Gastroesophageal sphincter (tissue), 4 donors: ENCODE measurements around the gene PARP14. TPM values are rescaled to one million over a fixed set of nuclear protein-coding genes. Genes with fewer than 3 reads are reported as not detected.
"Not testable (repeated sequence)": the region's sequence is repeated elsewhere in the genome, so short reads cannot be mapped to it uniquely, and the experiment has no call there.

Experiments used
- ATAC-seq: fragments of 150-250 bp; one replicate; pipeline ENCODE4 v1.9.1; 2016; ENCODE audit warnings: mild to moderate bottlenecking, moderate library complexity
- H3K27ac ChIP-seq, 4 donors: fragments of 200-600 bp; sonication (generic) in 3 of 4; 1 replicate in 3 of 4; 2 replicates in 1 of 4; pipeline ENCODE4 v1.5.1; 2016 to 2019
- H3K27me3 ChIP-seq: fragments of 200-600 bp; sonication (generic); one replicate; pipeline ENCODE4 v1.5.1; 2019
- H3K36me3 ChIP-seq, 2 donors: fragments of 200-600 bp; sonication (generic); one replicate each; pipeline ENCODE4 v1.5.1; 2019; ENCODE audit warnings: control low read depth in 1 of 2
- H3K4me1 ChIP-seq, 3 donors: fragments of 200-600 bp; sonication (generic); 1 replicate in 2 of 3; 2 replicates in 1 of 3; pipeline ENCODE4 v1.5.1; 2016 to 2019; ENCODE audit warnings: control low read depth in 2 of 3
- H3K4me3 ChIP-seq, 2 donors: fragments of 200-600 bp; sonication (generic); one replicate each; pipeline ENCODE4 v1.5.1; 2019; ENCODE audit warnings: mild to moderate bottlenecking in 1 of 2, moderate library complexity in 1 of 2
- H3K9me3 ChIP-seq, 3 donors: fragments of 200-600 bp; sonication (generic); one replicate each; pipeline ENCODE4 v1.5.1; 2017 to 2019; ENCODE audit warnings: control low read depth in 2 of 3
- CTCF ChIP-seq, 4 experiments: fragments of 200-600 bp in 2 of 4; fragments of 450-650 bp in 2 of 4; sonication (generic) in 1 of 4; IDR thresholded peaks; one replicate each; pipeline ENCODE4 v1.5.1; 2017 to 2019; ENCODE audit warnings: antibody characterized with exemption in 4 of 4, mild to moderate bottlenecking in 2 of 4, moderate library complexity in 2 of 4
- EP300 ChIP-seq: sonication (generic); formaldehyde crosslinking; IDR thresholded peaks from one replicate; pipeline ENCODE4 v1.6.1; 2017; ENCODE audit warnings: antibody characterized with exemption, mild to moderate bottlenecking
- POLR2A ChIP-seq, 2 donors: fragments of 450-650 bp; IDR thresholded peaks; one replicate each; pipeline ENCODE4 v1.6.1; 2017; ENCODE audit warnings: antibody characterized with exemption in 2 of 2, mild to moderate bottlenecking in 2 of 2, moderate library complexity in 1 of 2
- POLR2AphosphoS5 ChIP-seq: sonication (generic); formaldehyde crosslinking; IDR thresholded peaks from one replicate; pipeline ENCODE4 v1.6.1; 2017; ENCODE audit warnings: antibody characterized with exemption
- WGBS, 2 donors: methylation state at CpG; one replicate each; pipeline ENCODE4 v1.1.5; 2018; ENCODE audit warnings: low coverage in 1 of 2; 5-methylcytosine and 5-hydroxymethylcytosine counted together
- total RNA-seq, 4 donors: library from RNA; depleted of rRNA; stranded (reverse); fragments of >200 nt; gene quantifications; one replicate each; pipeline ENCODE4 v1.1.0, GENCODE V29; 2016

Gene PARP14
- total RNA-seq, 4 donors from 2014 or later: 25.0 to 59.0 (median 35.0) TPM

GRCh38 chr3:122646146-122646988, 34.3 kb upstream of the PARP14 start:
- H3K36me3 ChIP-seq: no peaks in the 10 kb centered on the region
- H3K4me3 ChIP-seq: no peak overlapping the region
- H3K27ac ChIP-seq: no peak overlapping the region
- no peaks in the 10 kb centered on the region for H3K9me3 ChIP-seq
- ATAC-seq: no peak
- H3K4me1 ChIP-seq: no peaks in the 10 kb centered on the region
- TF ChIP-seq EP300 (no peak), POLR2A (IDR thresholded peaks at IDR 0.05) (no peak), POLR2AphosphoS5 (no peak), CTCF (IDR thresholded peaks at IDR 0.05) (no peak)
- no peaks in the 10 kb centered on the region for H3K27me3 ChIP-seq
- 51 to 71% methylated on average over 5 of the region's 5 CpGs for WGBS, 2 donors

GRCh38 chr3:122651233-122651907, 29.3 kb upstream of the PARP14 start:
- WGBS, 2 donors: 93% methylated on average over 3 of the region's 11 CpGs; no CpG with 5 or more reads in 1 of the 2 donors
- ATAC-seq: not testable (repeated sequence)

GRCh38 chr3:122651962-122652361, 28.7 kb upstream of the PARP14 start:
- 76 to 86% methylated on average over 4 to 6 of the region's 6 CpGs for WGBS, 2 donors
- H3K9me3 ChIP-seq, H3K27ac ChIP-seq, H3K4me1 ChIP-seq, H3K4me3 ChIP-seq, ATAC-seq, H3K27me3 ChIP-seq, H3K36me3 ChIP-seq: not testable (repeated sequence)

More at GRCh38 chr3:122651233-122651907, 29.3 kb upstream of the PARP14 start:
- not testable (repeated sequence) for H3K4me1 ChIP-seq, H3K27ac ChIP-seq, H3K27me3 ChIP-seq, H3K9me3 ChIP-seq, H3K4me3 ChIP-seq, H3K36me3 ChIP-seq

- H3K9me3 ChIP-seq, H3K27me3 ChIP-seq, ATAC-seq, H3K27ac ChIP-seq, H3K36me3 ChIP-seq, H3K4me3 ChIP-seq, H3K4me1 ChIP-seq: not testable (repeated sequence)
- WGBS, 2 donors: 88 to 95% methylated on average over 4 of the region's 4 CpGs
These were observed 22.3 kb upstream of the PARP14 start for GRCh38 chr3:122658336-122658735.

GRCh38 chr3:122660297-122660974, 20.2 kb upstream of the PARP14 start:
- no peak for ATAC-seq
- TF ChIP-seq CTCF (IDR thresholded peaks at IDR 0.05): no peak
- TF ChIP-seq POLR2A (IDR thresholded peaks at IDR 0.05): no peak
- TF ChIP-seq EP300: no peak
- no peak for TF ChIP-seq POLR2AphosphoS5
- 58 to 59% methylated on average over 6 to 8 of the region's 14 CpGs for WGBS, 2 donors

GRCh38 chr3:122661633-122662032, 19.0 kb upstream of the PARP14 start:
- Histone ChIP-seq H3K9me3 (no peaks in the 10 kb centered on the region), H3K36me3 (no peaks in the 10 kb centered on the region), H3K27ac (no peak overlapping the region), H3K4me1 (no peaks in the 10 kb centered on the region), H3K27me3 (peaks cover 4% of the 10 kb centered on the region), H3K4me3 (no peak overlapping the region)
- no peak for ATAC-seq
- WGBS, 2 donors: 64 to 88% methylated on average over 2 to 12 of the region's 13 CpGs
- TF ChIP-seq POLR2AphosphoS5 (no peak), CTCF (IDR thresholded peaks at IDR 0.05) (no peak), EP300 (no peak), POLR2A (IDR thresholded peaks at IDR 0.05) (no peak)

More at GRCh38 chr3:122660297-122660974, 20.2 kb upstream of the PARP14 start:
- Histone ChIP-seq H3K36me3 (no peaks in the 10 kb centered on the region), H3K4me1 (no peaks in the 10 kb centered on the region), H3K27me3 (peaks cover 4% of the 10 kb centered on the region), H3K9me3 (no peaks in the 10 kb centered on the region), H3K4me3 (no peak overlapping the region), H3K27ac (no peak overlapping the region)
